NCI-H2107 treated with DMSO at 0.1 percent for 48 hours (cell line): ENCODE measurements around the gene PUS1.
"Not testable (repeated sequence)": the region's sequence is repeated elsewhere in the genome, so short reads cannot be mapped to it uniquely, and the experiment has no call there.

Experiments
- DNase-seq: peaks from one replicate; lab custom pipeline; 2025; ENCODE audit not compliant: unreplicated experiment; lab: John Stamatoyannopoulos, UW

Gene PUS1

DNA sequence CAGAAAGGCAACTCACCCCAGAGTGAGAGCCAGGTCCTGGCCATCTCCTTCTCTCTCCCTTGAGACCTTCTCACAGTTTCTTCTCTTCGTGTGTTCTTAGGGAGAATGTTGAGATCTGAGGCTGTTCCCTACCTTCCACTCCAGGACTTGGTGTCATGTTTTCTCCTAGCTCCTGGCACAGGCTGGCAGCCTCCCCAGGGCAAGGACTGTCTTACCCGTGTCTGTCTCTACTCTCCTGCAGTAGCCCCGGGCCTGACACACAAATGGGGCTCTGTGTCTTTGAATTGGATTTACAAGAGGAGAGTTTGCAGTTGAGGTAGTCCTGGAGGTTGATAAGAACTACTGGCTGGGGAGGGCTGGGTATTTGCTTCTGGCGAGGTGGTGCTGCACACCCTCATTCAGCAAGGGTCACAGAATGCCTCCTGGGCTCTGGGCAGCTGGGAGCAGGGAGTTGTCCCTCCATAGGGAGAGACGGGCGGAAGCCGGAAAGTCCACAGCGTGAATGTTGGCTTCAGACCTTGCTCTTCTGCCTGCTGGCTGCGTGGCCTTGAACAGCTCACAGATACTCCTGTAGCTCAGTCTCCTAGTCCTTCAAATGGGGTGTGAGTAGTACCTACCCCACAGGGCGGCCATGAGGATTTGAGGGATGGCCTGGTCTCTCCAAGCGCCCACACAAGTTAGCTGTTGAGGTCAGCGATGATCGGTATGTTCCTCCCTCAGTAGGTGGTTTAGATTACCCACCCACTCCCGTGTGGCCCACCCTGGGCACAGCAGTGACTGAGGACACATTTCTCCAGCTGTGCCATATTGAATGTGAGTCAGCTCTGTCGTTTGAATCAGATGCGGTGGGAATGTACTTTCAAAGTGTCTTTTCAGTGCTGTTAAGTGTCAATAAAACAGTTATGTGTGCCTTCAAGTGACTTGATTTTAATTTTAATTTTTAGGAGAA is 30.8 kb downstream of the PUS1 start:
- DNase-seq, result no peak

DNA sequence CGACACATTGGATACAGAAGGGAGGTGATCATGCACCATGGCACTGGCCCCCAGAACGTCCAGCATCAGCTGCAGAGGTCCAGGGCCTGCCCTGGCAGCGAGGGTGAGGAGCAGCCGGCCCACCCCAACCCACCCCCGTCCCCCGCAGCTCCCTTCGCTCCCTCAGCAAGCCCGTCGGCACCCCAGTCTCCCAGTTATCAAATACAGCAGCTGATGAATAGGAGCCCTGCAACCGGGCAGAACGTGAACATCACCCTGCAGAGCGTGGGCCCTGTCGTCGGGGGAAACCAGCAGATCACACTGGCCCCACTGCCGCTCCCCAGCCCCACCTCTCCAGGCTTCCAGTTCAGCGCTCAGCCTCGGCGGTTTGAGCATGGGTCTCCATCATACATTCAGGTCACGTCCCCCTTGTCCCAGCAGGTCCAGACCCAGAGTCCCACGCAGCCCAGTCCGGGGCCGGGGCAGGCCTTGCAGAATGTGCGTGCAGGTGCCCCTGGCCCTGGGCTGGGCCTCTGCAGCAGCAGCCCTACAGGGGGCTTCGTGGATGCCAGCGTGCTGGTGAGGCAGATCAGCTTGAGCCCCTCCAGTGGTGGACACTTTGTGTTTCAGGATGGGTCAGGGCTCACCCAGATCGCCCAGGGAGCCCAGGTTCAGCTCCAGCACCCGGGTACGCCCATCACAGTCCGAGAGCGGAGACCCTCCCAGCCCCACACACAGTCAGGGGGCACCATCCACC is 31.7 kb downstream of the PUS1 start:
- not testable (repeated sequence) for DNase-seq

- DNase-seq, result not testable (repeated sequence)
These were observed 32.3 kb downstream of the PUS1 start for GRCh38 chr12:131961328-131961727.

- DNase-seq, result no peak
These were observed 33.0 kb downstream of the PUS1 start for GRCh38 chr12:131962069-131962468.

DNA sequence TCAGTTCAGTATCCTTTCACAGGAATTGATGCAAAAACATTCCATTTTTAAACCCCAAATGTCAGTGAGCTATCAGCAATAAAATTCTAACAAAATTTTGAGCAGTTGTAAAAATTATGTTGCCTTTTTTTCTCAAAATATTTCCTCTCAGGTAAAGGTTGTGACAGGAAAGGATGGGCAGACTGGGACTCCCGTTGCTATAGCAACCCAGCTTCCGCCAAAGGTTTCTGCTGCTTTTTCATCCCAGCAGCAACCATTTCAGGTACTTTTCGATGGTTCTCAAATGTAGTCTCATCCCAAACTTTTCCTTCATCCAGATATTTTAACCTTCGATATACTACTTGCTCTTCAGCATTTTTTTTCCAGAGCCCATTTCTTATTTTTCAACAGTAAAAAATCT is 34.3 kb downstream of the PUS1 start:
- no peak for DNase-seq

DNA sequence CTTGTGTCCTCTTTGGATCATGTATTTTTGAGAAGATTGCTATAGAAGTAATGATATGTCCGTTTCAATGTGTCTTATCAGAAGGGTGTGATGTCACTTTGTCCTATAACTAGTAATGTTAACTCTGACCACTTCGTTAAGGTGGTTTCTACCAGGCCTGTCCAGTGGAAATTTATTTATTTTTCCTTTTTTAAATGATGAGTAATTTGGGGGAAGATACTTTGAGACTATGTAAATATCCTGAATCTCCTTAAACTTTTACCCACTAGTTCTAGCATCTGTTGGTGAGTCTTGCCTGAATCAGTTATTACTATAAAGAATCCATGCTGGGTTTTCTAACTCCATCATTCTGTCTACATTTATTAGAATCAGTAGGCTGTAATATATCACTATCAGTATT is 36.0 kb downstream of the PUS1 start:
- no peak for DNase-seq

DNA sequence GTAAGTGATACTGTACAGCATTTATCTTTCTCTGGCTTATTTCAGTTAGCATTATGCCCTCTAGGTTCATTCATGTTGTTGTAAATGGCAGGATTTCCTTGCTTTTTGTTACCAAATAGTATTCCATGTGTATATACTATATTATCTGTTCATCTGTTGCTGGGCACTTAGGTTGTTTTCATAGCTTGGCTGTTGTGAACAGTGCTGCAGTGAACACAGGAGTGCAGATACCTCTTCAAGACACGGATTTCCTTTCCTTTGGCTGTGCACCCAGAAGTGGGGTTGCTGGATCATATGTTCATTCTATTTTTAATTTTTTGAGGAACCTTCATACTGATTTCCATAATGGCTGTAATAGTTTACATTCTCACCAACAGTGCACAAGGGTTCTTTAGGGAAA is 42.1 kb downstream of the PUS1 start:
- DNase-seq, result no peak

- DNase-seq, result no peak
These were observed 46.2 kb downstream of the PUS1 start for GRCh38 chr12:131975228-131975627.

GRCh38 chr12:131979606-131980005 is 50.5 kb downstream of the PUS1 start:
- DNase-seq, result no peak

DNA sequence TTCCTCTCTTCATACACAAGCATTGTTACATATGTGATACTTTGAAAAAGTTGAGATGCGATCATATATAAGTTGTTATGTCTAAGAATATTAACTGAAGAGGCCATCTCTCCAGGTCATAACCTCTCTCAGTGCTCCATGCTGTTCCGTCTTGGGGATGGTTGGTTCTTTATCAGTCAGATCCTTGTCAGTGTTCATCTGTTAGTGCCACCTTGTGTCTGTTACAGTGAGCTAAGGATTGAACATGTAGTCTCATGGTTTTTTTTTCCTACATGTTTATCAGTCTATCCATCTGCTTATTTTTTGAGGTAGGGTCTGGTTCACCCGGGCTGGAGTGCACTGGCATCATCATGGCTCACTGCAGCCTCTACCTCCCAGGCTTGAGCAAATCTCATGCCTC is 51.2 kb downstream of the PUS1 start:
- no peak for DNase-seq

DNA sequence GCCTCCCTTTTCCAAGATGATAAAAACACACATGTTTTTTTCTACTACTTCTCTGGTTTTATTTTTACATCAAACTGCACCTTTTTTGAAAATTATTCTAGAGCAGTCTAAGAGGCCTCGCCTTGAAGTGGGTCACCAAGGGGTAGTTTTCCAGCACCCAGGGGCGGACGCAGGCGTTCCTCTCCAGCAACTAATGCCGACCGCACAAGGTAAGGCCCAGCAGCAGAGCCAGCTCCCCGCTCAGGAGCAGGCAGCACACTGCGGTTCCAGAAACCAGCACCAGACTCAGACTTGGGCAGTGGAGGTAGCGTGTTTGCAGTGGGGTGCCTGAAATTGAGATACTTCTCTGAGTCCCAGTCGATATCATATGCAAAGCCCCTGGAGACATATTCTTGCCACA is 52.3 kb downstream of the PUS1 start:
- DNase-seq, result no peak

GRCh38 chr12:131982041-131982440 is 53.0 kb downstream of the PUS1 start:
- no peak for DNase-seq

- DNase-seq, result no peak
These were observed 54.0 kb downstream of the PUS1 start for GRCh38 chr12:131983026-131983425.

DNA sequence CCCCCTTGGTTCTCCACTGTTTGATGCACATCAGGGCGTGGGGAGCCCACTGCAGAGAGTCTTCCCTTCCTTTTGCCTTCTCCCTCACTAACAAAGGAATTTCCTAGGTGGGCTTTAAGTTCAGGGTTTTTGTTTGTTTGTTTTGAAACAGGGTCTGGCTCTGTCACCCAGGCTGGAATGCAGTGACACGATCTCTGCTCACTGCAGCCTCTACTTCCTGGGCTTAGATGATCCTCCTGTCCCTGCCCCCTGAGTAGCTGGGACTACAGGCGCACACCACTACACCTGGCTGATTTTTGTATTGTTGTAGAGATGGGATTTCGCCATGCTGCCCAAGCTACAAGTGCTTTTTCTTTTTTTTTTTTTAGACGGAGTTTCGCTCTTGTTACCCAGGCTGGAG is 54.5 kb downstream of the PUS1 start:
- DNase-seq, result no peak

GRCh38 chr12:131984334-131984733 is 55.3 kb downstream of the PUS1 start:
- DNase-seq, result no peak

DNA sequence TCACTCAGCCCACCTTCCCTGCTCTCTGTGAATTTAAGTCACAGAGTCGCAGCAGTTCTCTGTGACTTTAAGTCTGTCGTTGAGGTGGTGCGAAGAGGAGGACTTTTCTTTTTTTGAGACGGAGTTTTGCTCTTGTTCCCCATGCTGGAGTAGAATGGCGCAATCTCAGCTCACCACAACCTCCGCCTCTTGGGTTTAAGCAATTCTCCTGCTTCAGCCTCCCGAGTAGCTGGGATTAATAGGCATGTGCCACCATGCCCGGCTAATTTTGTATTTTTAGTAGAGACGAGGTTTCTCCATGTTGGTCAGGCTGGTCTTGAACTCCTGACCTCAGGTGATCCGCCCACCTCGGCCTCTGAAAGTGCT is 56.4 kb downstream of the PUS1 start:
- not testable (repeated sequence) for DNase-seq

GRCh38 chr12:131986361-131986760 is 57.3 kb downstream of the PUS1 start:
- no peak for DNase-seq

GRCh38 chr12:131986910-131987309 is 57.8 kb downstream of the PUS1 start:
- no peak for DNase-seq

GRCh38 chr12:131987552-131987951 is 58.5 kb downstream of the PUS1 start:
- DNase-seq, result no peak

GRCh38 chr12:131988054-131988796 is 59.1 kb downstream of the PUS1 start:
- no peak for DNase-seq

DNA sequence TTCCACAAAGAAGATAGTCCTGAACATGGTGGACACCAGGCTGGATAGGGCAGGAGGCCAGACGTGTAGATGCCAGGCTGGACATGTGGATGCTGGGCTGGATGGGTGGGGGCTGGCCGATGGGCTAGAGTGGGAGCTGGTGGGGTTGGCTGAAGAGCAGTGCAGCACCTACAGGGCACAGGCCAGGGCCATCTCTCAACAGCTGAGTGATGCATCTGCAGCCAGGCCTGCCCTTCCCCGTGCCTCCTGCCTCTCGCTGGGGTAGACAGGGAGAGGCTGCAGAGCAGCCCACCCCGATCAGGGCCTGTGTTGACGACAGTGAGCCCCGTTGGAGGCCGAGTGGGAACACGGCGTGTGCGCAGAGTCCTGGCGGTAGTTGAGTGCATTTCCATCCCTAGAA is 59.9 kb downstream of the PUS1 start:
- DNase-seq, result no peak
